GM12878 (cell line): Measurements from ENCODE around the gene PCIF1. TPM values are rescaled to one million over a fixed set of nuclear protein-coding genes. Genes with fewer than 3 reads are reported as not detected.

Source experiments
- CBFB ChIP-seq: IDR thresholded peaks from 2 replicates; pipeline ENCODE4 v1.6.1; 2016; ENCODE audit warnings: antibody characterized with exemption, low read depth
- CBX5 ChIP-seq: sonication (generic); IDR thresholded peaks from 2 replicates; pipeline ENCODE4 v1.6.1; 2016; ENCODE audit warnings: low read depth, moderate library complexity, mild to moderate bottlenecking, inconsistent platforms
- CEBPZ ChIP-seq: fragments of 150-350 bp; IDR thresholded peaks from 2 replicates; pipeline ENCODE4 v1.6.1; 2016; ENCODE audit warnings: low read depth, low read length
- E2F4 ChIP-seq: IDR thresholded peaks from 2 replicates; pipeline ENCODE4 v1.6.1; 2012; ENCODE audit warnings: low read depth, low read length, improper control_type of control experiment
- EED ChIP-seq: sonication (generic); IDR thresholded peaks from 2 replicates; pipeline ENCODE4 v1.6.1; 2016; ENCODE audit warnings: antibody characterized with exemption, low read depth
- EP300 ChIP-seq, 2 experiments: fragments of 150-350 bp in 1 of 2; IDR thresholded peaks; 2 replicates each; pipeline ENCODE4 v1.6.1; 2011 to 2012; ENCODE audit warnings: low read depth in 2 of 2, low read length in 2 of 2, borderline replicate concordance in 1 of 2, improper control_type of control experiment in 1 of 2, inconsistent platforms in 1 of 2; ENCODE audit not compliant: control insufficient read depth in 1 of 2
- HCFC1 ChIP-seq: fragments of 150-350 bp; IDR thresholded peaks from 2 replicates; pipeline ENCODE4 v1.6.1; 2014; ENCODE audit warnings: low read length
- HSF1 ChIP-seq: fragments of 150-350 bp; IDR thresholded peaks from 2 replicates; pipeline ENCODE4 v1.6.1; 2014; ENCODE audit warnings: mild to moderate bottlenecking, low read depth, low read length
- KAT2A ChIP-seq: conservative IDR thresholded peaks from 2 replicates; pipeline ENCODE4 v1.6.1; 2011; ENCODE audit warnings: low read depth, low read length; ENCODE audit not compliant: control insufficient read depth
- MXI1 ChIP-seq: fragments of 150-350 bp; IDR thresholded peaks from 2 replicates; pipeline ENCODE4 v1.6.1; 2011; ENCODE audit warnings: low read depth, mild to moderate bottlenecking, inconsistent platforms, low read length, improper control_type of control experiment
- NR2F1 ChIP-seq: fragments of 450-650 bp; conservative IDR thresholded peaks from 2 replicates; pipeline ENCODE4 v1.6.1; 2017; ENCODE audit warnings: mild to moderate bottlenecking
- POLR2AphosphoS5 ChIP-seq: IDR thresholded peaks from 2 replicates; pipeline ENCODE4 v1.6.1; 2011; ENCODE audit warnings: mild to moderate bottlenecking, low read length, inconsistent platforms
- RELB ChIP-seq: fragments of 450-650 bp; IDR thresholded peaks from 2 replicates; pipeline ENCODE4 v1.6.1; 2017; ENCODE audit warnings: low read depth, mild to moderate bottlenecking, moderate library complexity
- SPI1 ChIP-seq: IDR thresholded peaks from 2 replicates; pipeline ENCODE4 v1.6.1; 2011; ENCODE audit warnings: low read depth, mild to moderate bottlenecking, low read length, moderate library complexity, borderline replicate concordance; ENCODE audit not compliant: insufficient read depth
- USF2 ChIP-seq: IDR thresholded peaks from 2 replicates; pipeline ENCODE4 v1.6.1; 2011; ENCODE audit warnings: low read depth, low read length, improper control_type of control experiment, borderline replicate concordance
- polyA plus RNA-seq, 11 experiments: library from polyadenylated mRNA; depleted of rRNA in 4 of 11; unstranded in 6 of 11; stranded (reverse) in 5 of 11; fragments of >200 nt; fragmentation: Nextera tagmentation in 4 of 11; fragmentation: Illumina TruSeq in 1 of 11; extraction: Ambion mirVana in 4 of 11; extraction: Trizol in 1 of 11; gene quantifications; 1 replicate in 1 of 11; 2 replicates in 10 of 11; pipeline versions ENCODE4 v1.2.1 to v1.2.3, GENCODE V29; 2011 to 2016; ENCODE audit warnings: inconsistent platforms in 2 of 11, missing spikeins in 2 of 11, low read depth in 1 of 11
- total RNA-seq, 4 experiments: library from RNA; depleted of rRNA in 3 of 4; stranded (reverse); fragments of >200 nt in 3 of 4; fragmentation: Illumina TruSeq in 1 of 4; extraction: Trizol in 1 of 4; gene quantifications; 2 replicates each; pipeline versions ENCODE4 v1.2.1 to v1.2.3, GENCODE V29; 2013 to 2021
- TF ChIP-seq, protein P1 (sequence below), 3 experiments: IDR thresholded peaks in 2 of 3; conservative IDR thresholded peaks in 1 of 3; 2 replicates each; pipeline ENCODE4 v1.5.1; 2011; ENCODE audit warnings: low read depth in 3 of 3, low read length in 3 of 3, mild to moderate bottlenecking in 3 of 3, control low read depth in 2 of 3, moderate library complexity in 2 of 3, inconsistent platforms in 1 of 3, mixed read lengths in 1 of 3; ENCODE audit not compliant: control insufficient read depth in 2 of 3, insufficient read depth in 1 of 3; ENCODE audit errors: extremely low read depth in 1 of 3

PCIF1 gene
- total and polyA plus RNA-seq, 10 of the 15 experiments (the other 5 are each of a cell fraction or from before 2014, with no cell fraction given) = 8.4 to 32.9 (median 17.6) TPM

GRCh38 chr20:45890985-45891983 lies 43.2 kb upstream of the PCIF1 start, which contains the start of the genes CTSA and NEURL2 (continued):
- peak; percentile 49; the same call in 1 of the 2 replicates for TF ChIP-seq CEBPZ
- TF ChIP-seq EED = 0 out of 2 replicates have a peak, but pooled peaks have one; percentile 13
- TF ChIP-seq EP300 (IDR thresholded peaks at IDR 0.05; ENCODE audit: borderline replicate concordance in 1 of 2, control insufficient read depth in 1 of 2, low read depth in 2 of 2, low read length in 2 of 2) = peak; percentile 43 to 62; a peak in 2 of 4 replicates
- peak; percentile 44; the same call in 1 of the 2 replicates for TF ChIP-seq POLR2AphosphoS5
- no peak for TF ChIP-seq KAT2A
- peak; percentile 99 for TF ChIP-seq USF2
- no peak for TF ChIP-seq HSF1
- TF ChIP-seq, protein P1, sequence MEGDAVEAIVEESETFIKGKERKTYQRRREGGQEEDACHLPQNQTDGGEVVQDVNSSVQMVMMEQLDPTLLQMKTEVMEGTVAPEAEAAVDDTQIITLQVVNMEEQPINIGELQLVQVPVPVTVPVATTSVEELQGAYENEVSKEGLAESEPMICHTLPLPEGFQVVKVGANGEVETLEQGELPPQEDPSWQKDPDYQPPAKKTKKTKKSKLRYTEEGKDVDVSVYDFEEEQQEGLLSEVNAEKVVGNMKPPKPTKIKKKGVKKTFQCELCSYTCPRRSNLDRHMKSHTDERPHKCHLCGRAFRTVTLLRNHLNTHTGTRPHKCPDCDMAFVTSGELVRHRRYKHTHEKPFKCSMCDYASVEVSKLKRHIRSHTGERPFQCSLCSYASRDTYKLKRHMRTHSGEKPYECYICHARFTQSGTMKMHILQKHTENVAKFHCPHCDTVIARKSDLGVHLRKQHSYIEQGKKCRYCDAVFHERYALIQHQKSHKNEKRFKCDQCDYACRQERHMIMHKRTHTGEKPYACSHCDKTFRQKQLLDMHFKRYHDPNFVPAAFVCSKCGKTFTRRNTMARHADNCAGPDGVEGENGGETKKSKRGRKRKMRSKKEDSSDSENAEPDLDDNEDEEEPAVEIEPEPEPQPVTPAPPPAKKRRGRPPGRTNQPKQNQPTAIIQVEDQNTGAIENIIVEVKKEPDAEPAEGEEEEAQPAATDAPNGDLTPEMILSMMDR (IDR thresholded peaks at IDR 0.05 in 2 of 3, conservative IDR thresholded peaks at IDR 0.05 in 1 of 3; ENCODE audit: control insufficient read depth in 2 of 3, extremely low read depth in 1 of 3, insufficient read depth in 1 of 3, low read depth in 3 of 3, low read length in 3 of 3) = peak in 1 of 3 experiments; percentile 26; a peak in 1 of 6 replicates
- TF ChIP-seq RELB = peak; percentile 100
- no peak for TF ChIP-seq CBX5
- peak; percentile 67 for TF ChIP-seq HCFC1
- peak; percentile 91 for TF ChIP-seq MXI1
- no peak for TF ChIP-seq E2F4
- peak; percentile 99 for TF ChIP-seq NR2F1
- peak; percentile 89 for TF ChIP-seq CBFB
- TF ChIP-seq SPI1 = no peak
